Hepatocyte (in vitro differentiated cells): ENCODE results near the gene GPC3.
A peak's percentile ranks its signal among the peaks of the same experiment; 100 is the strongest.

Experiments
- EZH2 ChIP-seq: fragments of 200-600 bp; sonication (generic); IDR thresholded peaks from 2 replicates; pipeline ENCODE4 v1.6.1; 2016; ENCODE audit warnings: antibody characterized with exemption, mild to moderate bottlenecking, borderline replicate concordance
- TF ChIP-seq, protein P1 (sequence below): fragments of 200-600 bp; sonication (generic); IDR thresholded peaks from 2 replicates; pipeline ENCODE4 v1.5.1; 2016; ENCODE audit warnings: antibody characterized with exemption, mild to moderate bottlenecking; ENCODE audit not compliant: poor library complexity

DNA sequence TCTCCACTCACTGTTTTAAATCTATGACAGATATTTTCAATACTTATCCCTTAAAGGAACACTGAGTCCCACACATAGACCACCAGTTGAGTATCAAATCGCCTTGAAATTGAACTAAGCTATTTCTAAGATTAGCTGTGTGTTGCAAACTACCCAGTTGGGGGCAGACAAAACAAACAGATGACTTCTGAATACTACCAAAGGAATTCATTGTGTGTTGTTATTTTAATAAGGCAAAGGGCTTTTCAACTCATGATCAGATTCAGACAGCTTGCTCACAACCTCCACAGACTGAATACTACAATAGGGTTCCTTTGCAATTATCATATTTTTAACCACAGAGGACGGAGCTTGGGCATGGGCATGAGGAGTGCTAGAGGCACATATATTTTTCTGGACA lies 287.1 kb downstream of the GPC3 start:
- TF ChIP-seq, protein P1, sequence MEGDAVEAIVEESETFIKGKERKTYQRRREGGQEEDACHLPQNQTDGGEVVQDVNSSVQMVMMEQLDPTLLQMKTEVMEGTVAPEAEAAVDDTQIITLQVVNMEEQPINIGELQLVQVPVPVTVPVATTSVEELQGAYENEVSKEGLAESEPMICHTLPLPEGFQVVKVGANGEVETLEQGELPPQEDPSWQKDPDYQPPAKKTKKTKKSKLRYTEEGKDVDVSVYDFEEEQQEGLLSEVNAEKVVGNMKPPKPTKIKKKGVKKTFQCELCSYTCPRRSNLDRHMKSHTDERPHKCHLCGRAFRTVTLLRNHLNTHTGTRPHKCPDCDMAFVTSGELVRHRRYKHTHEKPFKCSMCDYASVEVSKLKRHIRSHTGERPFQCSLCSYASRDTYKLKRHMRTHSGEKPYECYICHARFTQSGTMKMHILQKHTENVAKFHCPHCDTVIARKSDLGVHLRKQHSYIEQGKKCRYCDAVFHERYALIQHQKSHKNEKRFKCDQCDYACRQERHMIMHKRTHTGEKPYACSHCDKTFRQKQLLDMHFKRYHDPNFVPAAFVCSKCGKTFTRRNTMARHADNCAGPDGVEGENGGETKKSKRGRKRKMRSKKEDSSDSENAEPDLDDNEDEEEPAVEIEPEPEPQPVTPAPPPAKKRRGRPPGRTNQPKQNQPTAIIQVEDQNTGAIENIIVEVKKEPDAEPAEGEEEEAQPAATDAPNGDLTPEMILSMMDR: peak; percentile 20
- no peak for TF ChIP-seq EZH2
